Inferior parietal cortex (tissue), 1 donor: ENCODE data around the gene MOB3B.

Source experiments
- DNase-seq: peaks from one replicate; pipeline ENCODE4 v3.0.0-alpha.2; 2016; ENCODE audit errors: extremely low spot score

The MOB3B gene

DNA sequence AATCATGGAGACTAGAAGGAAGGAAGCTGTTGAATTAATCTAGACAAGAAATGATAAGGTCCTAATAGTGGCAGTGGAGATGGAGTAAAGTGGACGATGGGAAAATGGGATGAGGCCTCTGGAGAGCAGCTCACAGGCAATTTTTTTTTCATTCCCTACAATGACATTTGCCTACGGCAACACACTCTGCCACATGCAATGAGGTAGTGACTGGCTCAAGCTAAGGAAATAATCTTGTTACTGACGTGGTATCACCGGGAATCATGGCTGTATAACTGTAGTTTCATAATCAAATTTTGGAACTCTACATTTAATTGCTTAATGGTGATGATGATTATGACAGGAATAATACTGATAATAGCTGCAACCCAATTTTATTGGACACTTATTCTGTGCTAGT, 12.1 kb upstream of the MOB3B start:
- DNase-seq = no peak

GRCh38 chr9:27540502-27540901, 10.9 kb upstream of the MOB3B start:
- no peak for DNase-seq

DNA sequence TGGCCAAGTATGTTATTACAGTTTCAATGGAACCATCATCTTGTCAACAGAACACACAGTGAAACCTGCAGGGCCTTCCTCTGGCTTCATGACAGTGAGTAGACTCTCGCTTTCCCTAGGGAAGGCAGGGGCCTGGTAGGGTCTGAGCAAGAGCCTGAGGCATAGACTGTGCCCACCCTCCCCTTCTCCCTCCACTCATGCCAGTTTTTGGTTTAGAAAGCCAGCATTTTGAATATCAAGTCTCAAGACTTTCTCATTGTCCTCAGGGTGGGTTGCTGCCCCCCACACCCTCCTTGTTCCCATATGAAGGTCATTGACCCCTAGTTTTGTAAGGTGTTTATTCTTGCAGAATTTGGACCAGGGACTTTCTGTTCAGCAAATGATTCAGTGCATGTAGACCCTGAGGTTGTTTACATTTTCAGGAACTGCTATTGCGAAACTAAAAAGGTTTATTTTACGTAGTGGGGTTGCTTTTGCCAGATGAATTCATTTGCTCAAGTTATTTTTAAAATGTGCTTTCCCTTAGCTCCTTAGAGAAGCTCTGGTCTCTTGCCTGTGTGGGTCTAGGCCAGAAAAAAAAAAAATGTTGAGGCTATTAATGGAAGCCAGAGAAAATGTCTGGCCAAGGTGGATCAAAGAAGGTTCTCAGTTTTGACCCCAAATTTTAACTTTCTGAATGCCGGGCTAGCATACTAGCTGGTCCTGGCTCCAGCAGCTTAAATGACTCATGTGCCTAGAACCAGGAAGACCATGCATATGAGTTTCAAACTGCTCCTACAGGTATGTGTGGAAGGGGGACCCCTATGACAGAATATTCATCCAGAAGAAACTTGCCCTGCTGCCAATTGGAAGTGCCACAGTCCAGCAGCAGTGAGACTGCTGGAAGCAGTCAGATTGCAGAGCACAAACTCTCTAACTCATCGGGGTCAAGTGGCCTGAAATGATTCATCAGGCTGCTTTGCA, 10.1 kb upstream of the MOB3B start:
- no peak for DNase-seq

GRCh38 chr9:27538647-27539046, 9.0 kb upstream of the MOB3B start:
- DNase-seq = no peak

- no peak for DNase-seq
Observed at GRCh38 chr9:27537756-27538155, 8.1 kb upstream of the MOB3B start.

DNA sequence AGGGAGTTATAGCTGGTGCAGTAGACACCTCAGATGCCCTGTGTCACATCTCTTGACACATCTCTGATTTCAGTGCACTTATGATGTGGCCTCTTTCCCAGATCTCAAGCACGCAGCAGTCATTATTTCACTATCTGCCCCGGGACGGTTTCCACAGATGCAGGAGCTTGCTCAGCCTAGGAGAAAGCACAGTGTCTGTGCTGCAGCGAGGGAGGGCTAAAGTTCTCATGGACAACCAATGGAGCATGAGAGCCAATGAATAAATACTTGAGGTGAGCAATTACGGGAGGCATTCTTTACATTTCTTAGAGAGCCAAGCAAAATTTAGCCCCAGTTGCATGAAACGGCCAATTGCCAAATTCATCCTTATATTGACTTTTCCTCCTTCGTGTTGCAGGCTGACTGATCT, 7.4 kb upstream of the MOB3B start:
- DNase-seq = no peak

GRCh38 chr9:27536168-27536567, 6.6 kb upstream of the MOB3B start:
- DNase-seq = no peak

- no peak for DNase-seq
Observed at GRCh38 chr9:27535701-27536118, 6.1 kb upstream of the MOB3B start.

DNA sequence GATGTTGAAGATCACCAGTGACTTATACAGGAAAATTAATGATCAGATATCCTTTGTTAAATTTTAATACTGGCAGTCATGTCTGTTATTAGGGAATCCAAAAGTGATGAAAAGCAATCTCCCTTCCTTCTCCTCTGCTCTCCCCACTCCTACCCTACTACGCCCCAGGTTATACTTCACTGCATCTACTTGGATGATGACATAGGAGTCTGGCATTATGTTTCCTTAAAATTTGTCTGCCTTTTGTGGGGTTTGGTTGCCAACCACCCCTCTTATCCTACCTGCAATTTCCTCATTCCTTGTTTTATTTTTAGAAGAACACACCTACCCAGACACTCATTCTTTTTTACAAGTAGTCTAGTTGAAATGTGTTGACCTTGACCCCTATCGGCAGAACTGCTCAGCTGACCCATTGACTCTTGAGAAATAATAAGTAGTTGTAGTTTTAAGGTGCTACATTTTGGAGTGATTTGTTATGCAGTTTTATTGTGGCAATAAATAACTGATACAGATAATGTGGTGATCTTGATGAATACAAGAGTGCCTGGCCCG, 5.1 kb upstream of the MOB3B start:
- DNase-seq = no peak

- DNase-seq = no peak
Observed at GRCh38 chr9:27534131-27534530, 4.5 kb upstream of the MOB3B start.

GRCh38 chr9:27533311-27533710, 3.7 kb upstream of the MOB3B start:
- DNase-seq = no peak

- no peak for DNase-seq
Observed at GRCh38 chr9:27532046-27532445, 2.4 kb upstream of the MOB3B start.

DNA sequence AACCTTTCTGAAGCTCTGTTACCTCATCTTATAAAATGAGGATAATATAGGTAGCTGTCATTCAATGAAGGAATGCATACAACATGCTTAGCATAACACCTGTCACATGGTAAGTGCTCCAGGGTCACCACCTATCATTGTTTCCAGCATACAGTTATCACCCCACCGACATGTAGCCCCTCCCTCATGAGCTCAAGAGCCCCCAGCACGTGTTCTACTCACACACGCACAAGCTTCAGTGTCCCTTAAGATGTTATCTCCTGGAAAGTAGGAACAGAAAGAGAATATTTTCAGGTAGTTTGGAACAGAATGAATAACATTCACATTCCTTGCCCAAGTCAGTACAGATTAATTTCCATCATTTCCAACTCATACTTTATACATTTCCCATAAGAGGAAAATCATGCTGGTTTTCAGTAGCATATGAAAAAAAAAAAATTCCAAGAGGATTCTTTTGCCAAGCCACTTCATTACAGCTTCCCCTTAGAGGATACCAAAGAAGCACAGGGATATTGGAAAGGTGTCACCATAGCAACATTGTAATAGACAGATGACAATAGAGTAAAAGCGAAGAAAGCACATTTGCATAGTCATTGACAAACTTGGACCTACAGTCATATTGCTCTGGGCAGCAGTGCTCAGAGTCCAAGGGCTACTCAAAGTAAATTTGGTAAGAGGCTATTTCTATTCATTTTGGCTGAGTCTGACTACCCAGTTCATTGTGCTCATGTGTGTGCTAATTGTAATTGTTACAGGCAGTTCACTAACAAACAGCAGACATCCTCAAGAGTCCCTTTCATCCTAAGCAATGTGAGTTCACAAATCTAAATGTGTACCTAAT, 1.5 kb upstream of the MOB3B start:
- DNase-seq = no peak

- DNase-seq = no peak
Observed at GRCh38 chr9:27528886-27529315, 713 bp downstream of the MOB3B start.

- DNase-seq = no peak
Observed at GRCh38 chr9:27528076-27528885, 1.3 kb downstream of the MOB3B start.

DNA sequence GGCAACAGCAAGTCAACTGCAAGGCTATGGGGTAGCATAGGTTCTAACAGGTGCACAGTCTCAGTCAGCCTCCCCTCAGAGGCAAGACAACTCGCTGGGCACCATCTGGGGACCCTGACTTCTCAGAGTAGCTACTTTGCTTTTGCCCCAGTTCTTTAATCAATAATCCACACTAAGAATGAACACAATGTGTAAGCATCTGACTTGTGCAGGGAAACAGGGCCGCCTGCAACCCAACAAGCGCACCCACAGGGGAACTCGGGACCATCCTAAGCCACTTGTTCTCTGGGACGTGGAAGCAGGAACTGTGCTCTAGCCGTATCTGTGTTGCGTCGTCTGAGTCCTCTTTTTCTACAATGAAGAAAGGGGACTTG, 1.9 kb downstream of the MOB3B start:
- DNase-seq = no peak

DNA sequence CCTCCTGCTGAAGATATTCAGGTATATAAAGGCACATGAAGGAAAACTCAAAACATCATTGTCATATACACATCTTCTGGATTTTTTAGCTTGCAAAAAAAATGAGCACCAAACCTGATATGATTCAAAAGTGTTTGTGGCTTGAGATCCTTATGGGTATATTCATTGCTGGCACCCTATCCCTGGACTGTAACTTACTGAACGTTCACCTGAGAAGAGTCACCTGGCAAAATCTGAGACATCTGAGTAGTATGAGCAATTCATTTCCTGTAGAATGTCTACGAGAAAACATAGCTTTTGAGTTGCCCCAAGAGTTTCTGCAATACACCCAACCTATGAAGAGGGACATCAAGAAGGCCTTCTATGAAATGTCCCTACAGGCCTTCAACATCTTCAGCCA, 5.4 kb downstream of the MOB3B start, which contains the start of gene IFNK:
Gene IFNK (plus strand): TSS at position 55 of the 400 bp plus-strand sequence. CDS start 47 bp downstream, at position 102.
- no peak for DNase-seq

- no peak for DNase-seq
Observed at GRCh38 chr9:27523141-27523540, 6.5 kb downstream of the MOB3B start.

DNA sequence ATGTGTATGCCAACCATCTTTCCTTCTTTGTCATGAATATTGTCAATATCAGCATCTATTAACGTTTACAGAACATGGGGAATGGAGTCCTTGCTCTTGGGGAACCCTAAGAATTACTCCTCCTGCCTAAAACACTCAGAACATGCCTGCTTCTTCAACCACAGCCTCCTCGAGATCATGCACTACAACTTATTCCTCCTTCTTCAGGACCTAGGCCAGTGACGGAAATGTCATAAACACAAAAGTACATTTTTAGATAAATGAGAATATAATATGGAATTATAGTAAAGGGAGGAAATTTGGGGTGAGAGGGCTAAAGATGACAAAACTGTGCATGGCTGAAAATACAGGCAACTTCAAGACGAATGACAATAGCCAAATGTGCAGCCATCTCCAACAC, 8.6 kb downstream of the MOB3B start:
- no peak for DNase-seq

DNA sequence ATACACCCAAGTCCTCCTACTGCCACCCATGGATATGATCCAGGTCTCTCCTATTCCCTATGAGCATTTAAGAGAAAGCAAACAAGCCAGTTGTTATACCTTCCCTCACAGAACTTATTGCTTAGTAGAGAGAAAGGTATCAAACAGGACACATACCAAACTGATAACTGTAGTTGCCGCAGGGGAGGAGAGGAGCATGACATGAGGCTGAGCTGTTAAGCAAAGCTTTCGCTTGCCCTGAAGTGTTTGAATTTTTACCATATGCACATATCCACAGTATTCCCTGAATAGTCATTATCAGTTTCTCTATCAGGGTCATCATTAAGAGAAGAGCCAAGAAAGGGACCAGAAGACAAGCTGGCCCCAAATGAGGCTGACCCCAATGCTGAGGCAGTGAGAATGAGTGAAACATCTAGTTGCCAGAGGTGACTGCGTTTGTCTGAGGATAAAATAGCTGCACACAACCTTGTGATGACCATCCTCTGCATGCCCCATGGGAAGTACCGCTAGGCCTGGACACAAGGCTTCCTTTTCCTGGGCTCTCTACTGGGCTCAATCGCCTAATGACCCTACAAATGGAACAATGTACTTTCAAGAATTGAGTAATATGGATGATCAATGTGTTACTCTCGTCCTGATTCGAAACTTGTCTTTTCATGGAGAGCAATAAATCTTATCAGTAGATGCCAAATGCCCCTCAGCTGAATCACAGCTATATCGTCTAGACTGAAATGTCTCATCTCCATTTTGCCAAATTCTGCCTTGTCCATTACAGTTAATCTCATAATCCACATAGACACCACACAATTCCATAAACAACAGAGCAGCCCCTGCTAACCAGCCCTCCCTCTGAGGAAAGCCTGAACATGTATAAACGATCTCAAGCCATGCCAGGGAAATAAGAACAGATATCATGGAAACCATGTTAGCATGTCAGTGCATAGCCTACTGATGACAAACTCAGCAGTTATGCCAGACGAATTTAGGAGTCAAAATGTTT, 9.8 kb downstream of the MOB3B start:
- no peak for DNase-seq
